Retinal pigment epithelial cell (primary cell): Measurements from ENCODE around the gene RAB9B.

Experiments used
- DNase-seq: peaks from one replicate; pipeline ENCODE4 v3.0.0-alpha.2; 2010; ENCODE audit warnings: low read depth
- H3K4me3 ChIP-seq: 2 replicates; pipeline ENCODE4 v1.5.1; 2011; ENCODE audit warnings: mild to moderate bottlenecking, low read length, control low read depth, moderate library complexity
- CTCF ChIP-seq: conservative IDR thresholded peaks from 2 replicates; pipeline ENCODE4 v1.5.1; 2011; ENCODE audit warnings: low read depth, low read length, control low read depth, inconsistent platforms

The RAB9B gene

GRCh38 chrX:103811858-103812257 lies 20.2 kb downstream of the RAB9B start:
- no peak overlapping the region for H3K4me3 ChIP-seq
- TF ChIP-seq CTCF, result no peak
- no peak for DNase-seq

GRCh38 chrX:103806862-103807474 lies 25.1 kb downstream of the RAB9B start:
- DNase-seq, result no peak
- H3K4me3 ChIP-seq, result no peak overlapping the region
- no peak for TF ChIP-seq CTCF

- no peak for DNase-seq
- H3K4me3 ChIP-seq, result no peak overlapping the region
- TF ChIP-seq CTCF, result no peak
Observed at GRCh38 chrX:103805860-103806259, 26.2 kb downstream of the RAB9B start.

GRCh38 chrX:103800318-103800717 lies 31.7 kb downstream of the RAB9B start:
- no peak overlapping the region for H3K4me3 ChIP-seq
- DNase-seq, result no peak
- no peak for TF ChIP-seq CTCF

- TF ChIP-seq CTCF, result no peak
- no peak for DNase-seq
- no peak overlapping the region for H3K4me3 ChIP-seq
Observed at GRCh38 chrX:103797691-103798090, 34.4 kb downstream of the RAB9B start.

- no peak for TF ChIP-seq CTCF
- DNase-seq, result no peak
- no peak overlapping the region for H3K4me3 ChIP-seq
Observed at GRCh38 chrX:103794119-103794518, 37.9 kb downstream of the RAB9B start.

GRCh38 chrX:103793545-103793940 lies 38.5 kb downstream of the RAB9B start:
- DNase-seq, result no peak
- no peak for TF ChIP-seq CTCF
- no peak overlapping the region for H3K4me3 ChIP-seq
